GM19035 (cell line): ENCODE data around the gene HNF4A.

Experiments used
- ATAC-seq: cut with Tn5 transposase; IDR thresholded peaks from one replicate; pipeline ENCODE4 v1.9.1; 2021; ENCODE audit not compliant: unreplicated experiment

Gene HNF4A

DNA sequence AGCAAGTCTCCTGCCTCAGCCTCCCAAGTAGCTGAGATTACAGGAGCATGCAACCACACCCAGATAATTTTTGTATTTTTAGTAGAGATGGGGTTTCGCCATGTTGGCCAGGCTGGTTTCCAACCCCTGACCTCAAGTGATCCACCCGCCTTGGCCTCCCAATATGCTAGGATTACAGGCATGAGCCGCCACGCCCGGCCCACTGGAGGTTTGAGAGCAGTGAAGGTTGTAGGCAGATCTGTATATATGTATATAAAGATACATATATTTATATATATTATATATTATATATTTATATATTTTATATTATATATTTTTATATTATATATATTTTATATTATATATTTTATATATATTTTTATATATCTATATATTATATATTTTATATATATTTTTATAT is 82.0 kb downstream of the HNF4A start:
- no peak for ATAC-seq

DNA sequence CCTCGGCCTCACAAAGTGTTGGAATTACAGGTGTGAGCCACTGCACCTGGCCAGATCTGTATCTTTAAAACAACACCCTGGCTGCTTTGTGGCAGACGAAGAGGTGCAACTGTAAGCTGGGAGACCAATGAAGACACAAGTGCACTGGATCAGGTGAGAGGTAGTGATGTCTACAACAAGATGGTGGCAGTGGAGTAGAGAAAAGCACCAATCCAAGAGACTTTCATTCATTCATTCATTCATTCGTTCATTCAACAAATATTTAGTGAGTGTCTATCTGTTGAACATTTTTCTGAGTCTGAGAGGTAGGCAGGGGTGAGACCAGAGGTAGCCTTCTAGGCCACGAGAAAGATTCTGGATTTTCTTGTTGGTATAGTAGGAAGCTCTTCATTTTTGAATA is 83.3 kb downstream of the HNF4A start:
- ATAC-seq: no peak

DNA sequence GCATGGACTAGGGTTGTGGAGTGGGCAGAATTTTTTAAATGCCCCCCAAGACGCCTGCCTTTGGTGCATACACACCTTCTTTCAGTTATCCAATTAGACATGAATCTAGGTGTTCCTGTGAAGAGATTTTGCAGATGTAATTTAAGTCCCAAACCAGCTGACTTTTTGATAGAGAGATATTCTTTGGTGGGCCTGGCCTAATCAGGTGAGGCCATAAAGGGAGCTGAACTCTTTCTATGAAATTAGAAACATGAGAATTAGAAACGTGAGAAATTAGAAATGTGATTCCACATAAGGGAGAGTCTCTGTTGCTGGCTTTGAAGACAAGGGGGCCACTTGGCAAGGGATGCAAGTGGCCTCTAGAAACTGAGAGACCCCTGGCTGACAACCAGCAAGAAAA is 83.8 kb downstream of the HNF4A start:
- no peak for ATAC-seq

DNA sequence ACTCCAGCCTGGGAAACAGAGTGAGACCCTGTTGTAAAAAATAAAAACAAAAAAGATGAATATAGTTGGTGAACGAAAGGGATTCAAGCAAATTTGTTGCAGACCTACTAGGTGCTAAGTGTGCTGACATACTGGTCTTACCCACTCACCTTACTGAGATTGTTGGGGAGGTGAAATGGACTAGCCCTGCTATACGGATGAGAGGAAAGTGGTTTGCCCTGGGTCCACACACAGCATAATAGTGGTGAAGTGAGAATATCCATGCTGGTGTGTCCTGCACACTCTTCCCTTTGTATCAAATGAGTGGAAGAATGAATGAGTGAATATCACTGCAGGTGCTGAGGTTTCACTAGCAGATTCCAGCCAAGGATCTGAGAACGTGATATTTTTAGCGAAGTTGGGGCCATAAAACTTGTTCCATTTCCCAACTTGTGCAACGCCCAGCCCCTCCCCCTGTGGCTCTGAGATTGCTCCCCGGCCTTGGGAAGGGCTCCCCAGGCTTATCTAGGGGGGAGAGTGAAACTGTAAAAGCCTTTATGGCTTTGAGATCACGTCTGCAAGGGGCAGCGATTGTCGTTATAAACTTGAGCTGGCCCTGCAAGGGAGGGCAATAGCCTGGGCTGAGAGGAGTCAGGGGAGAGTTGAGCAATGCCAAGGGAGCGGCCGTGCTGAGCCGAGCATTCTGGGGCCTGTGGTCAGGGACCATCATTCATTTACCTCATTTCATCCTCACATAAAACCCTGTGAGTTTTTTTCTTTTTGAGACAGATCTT is 87.0 kb downstream of the HNF4A start:
- ATAC-seq: no peak

DNA sequence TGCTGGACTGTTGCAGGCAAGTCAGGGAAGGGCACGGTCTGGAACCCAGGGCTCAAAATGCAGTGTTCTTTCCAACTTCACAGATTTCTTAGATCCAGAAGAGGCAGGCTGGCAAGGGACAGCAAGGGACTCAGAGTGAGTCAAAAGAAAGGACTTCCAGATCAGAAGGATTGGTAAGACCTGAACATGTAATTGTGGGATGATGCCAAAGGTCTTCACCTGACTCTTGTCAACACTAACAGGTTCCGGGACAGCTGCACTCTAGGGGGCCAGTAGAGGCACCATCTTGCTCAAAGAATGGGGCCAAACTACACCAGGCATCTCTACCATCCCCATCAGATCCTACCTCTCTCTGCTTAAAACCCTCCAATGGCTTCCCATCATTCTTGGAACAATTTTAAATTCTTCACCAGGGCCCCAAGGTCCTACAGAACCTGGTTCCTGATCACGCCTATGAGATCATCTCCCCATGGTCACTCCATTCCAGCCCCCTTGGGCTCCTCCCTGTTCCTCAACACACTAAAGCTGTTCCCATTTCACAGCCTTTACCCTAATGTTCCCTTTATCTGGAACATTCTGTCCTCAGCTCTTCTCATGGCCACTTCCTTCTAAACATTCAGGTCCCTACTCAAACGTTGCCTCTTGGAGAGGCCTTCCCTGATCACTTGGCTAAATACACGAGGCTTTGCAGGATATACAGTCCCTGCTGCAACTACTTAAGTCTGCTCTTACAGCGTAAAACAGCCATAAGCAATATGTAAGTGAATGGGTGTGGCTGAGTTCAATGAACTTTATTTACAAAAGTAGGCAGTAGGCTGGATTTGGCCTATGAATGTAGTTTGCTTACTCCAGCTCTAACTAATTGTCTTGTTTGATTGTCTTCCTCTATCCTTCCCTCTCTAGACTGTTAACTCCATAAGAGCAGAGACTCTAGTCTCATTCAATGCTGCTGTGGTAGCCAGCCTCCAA is 90.5 kb downstream of the HNF4A start:
- no peak for ATAC-seq

DNA sequence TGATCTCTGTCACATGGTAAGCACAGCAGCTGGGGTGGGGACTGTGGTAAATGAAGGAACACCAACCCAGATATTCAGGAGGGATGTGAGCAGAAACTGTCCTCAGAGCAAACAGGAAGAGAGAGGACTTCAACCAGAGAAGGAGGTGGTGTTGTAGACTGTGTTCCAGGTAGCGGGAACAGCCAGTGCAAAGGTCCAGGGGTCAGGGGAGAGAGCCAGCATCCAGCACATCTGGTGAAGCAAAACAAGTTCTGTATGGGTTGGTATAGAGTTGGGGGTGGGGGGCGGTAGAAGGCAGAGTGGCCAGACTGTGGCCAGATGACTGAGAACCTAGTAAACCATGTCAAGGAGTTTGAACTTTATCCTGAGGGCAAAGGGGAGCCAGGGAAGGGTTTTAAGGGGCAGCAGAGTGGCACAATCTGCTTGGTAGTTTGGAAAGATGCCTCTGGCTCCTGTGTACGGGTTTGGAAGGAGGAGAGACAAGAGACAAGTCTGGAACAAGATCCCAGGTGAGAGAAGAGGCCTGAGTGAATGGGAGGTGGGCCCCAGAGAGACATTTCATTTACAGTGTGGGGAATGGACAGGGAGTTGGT is 92.4 kb downstream of the HNF4A start:
- ATAC-seq: no peak

DNA sequence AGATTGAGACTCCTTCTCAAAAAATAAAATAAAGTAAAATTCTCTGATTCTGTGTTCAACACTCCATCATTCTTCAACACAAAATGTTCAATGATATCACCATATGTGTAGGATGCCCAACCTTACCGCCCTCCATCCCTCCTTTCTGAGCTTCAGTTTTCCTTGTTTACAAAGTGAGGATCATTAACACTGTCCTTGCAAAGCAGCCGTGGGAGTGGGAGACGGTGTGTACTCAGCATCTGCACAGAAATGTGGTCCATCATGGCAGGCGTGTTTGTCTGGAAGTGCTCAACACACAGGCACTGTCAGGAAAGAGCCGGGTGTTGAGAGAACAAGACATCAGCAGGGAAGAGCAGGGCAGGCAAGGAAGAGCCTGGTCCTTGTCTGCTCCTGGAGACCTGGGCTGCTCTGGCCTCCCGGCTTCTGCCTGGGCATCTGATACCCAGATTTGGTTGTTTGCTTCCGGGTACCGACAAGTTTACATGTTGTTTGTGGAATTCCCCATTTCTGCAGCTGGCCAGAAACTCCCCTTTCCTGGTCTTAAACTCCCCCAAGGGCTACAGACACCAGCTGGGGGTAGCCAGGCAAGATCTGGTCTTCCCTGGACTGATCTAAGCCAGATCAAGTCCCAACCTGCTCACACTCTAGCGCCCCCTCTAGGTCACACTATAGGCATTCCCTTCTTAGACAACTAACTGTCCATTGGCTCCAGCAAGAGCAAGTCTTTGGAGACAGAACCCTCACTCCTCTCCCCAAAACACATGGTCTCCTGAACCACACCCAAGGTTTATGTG is 93.5 kb downstream of the HNF4A start:
- ATAC-seq: no peak

DNA sequence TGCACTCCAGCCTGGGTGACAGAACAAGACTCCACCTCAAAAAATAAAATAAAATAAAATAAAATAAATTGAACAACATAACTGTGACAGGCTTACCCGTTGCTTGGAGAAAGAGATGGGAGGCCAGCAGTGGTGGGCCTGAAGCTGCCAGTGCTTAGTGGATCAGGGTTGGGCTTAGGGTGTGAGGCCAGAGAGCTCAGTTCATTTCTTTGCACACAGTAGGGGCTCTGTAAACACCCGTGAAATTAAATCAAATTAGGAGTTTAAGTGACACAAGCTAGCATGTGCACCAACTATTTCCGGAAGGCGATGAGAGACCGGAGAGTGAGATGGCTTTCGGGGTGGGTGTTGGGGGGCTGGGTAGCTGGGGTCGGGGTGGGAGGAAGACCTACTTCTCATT is 94.4 kb downstream of the HNF4A start:
- no peak for ATAC-seq

DNA sequence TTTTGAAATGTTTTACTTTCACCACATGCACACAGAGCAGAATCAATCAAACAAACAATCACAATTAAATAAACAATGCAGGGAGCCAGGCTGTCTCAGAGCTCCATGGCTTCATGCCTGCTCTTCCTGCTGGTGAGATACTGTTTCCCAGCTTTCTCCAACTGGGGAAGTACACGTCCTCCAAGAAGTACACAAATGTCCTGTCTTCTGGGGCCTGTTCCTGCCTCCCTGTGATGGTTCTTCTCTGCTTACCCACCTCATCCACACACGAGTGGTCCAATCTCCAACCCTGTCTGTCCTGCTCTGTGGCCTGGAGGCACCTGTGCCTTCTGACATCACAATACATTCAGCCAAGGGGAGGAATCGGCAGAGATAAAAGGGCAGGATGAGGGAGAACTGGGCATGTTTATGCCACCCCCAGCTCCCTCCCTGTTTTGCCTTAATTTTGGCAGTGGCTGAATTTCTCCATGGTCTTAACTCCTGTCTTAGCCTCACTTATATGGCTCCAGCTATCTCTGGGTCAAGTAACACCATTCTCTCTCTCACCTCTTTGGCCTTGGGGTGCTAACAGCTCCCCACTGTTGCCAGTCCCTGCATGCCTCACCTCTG is 94.9 kb downstream of the HNF4A start:
- ATAC-seq: no peak

DNA sequence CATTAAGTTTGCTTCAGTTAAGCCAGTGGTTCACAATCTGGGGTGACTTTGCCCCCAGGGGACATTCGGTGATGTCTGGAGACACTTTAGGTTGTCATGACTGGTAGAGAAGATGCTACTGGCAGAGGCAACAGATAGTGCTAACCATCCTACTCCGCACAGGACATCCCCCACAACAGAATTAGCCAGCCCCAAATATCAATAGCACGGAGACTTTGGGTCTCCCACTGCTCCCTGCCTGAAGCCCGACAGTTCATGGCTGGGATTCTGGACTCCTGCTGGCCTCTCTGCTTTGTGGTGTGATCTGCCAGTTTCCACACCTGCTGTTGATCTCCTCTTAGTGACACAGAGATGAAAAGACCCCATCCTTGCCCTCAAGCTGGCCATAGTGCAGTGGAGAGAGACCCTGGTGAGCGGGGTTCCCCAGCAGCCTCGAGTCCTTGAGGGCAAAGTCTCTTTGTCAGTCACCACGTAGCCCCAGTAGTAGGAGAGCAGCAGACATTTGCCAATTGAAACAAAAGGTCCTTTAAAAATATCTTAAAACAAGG is 95.5 kb downstream of the HNF4A start:
- no peak for ATAC-seq

DNA sequence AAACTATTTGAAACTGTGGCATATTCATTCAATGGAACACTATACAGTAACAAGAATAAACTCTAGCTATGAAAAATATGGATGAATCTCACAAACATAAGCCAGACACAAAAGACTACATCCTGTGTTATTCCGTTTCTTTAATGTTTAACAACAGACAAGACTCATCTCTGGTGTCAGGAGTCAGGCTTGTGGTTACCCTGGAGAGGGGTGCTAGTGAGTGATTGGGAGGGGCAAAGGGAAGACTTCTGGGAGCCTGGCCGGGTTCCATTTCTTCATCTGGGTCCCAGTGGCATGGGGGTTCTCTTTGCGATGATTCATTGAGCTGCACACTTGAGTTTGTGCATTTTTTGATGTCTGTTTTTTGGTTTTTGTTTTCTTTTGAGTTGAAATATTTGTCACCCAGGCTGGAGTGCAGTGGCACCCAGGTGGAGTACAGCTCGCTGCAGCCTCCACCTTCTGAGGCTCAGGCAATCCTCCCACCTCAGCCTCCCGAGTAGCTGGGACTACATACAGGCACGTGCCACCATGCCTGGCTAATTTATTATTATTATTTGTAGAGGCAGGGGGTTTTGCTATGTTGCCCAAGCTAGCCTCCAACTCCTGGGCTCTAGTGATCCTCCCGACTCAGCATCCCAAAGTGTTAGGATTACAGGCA is 98.9 kb downstream of the HNF4A start:
- no peak for ATAC-seq

DNA sequence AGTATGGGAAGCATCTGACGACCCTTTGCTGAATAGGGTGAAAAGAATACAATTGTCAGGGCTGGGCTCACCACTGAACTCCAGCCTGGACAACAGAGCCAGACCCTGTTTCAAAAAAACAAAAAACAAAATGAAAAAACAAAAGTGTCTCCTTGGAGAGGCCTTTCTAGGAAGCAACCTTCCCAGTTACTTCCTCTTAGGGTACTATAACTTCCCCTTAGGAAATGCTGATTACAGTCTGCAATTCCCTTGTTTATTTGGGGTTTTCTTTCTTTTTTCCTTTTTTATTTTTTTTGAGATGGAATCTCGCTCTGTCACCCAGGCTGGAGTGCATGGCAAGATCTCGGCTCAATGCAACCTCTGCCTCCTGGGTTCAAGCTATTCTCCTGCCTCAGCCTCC is 99.6 kb downstream of the HNF4A start:
- ATAC-seq: no peak

DNA sequence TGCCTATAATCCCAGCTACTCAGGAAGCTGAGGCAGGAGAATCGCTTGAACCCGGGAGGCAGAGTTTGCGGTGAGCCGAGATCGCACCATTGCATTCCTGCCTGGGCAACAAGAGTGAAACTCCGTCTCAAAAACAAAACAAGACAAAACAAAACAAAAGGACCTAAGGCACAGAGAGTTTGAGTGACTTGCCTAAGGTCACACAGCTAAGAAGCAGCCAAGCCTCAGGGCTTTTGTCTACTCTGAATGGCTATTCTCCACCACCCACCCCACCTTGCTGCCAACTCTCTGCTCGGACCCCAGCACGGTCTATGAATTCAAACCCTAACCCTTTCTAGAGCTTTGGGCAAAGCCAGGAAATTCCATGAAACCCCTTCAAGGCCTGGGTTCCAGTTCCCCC is 101.1 kb downstream of the HNF4A start:
- no peak for ATAC-seq

DNA sequence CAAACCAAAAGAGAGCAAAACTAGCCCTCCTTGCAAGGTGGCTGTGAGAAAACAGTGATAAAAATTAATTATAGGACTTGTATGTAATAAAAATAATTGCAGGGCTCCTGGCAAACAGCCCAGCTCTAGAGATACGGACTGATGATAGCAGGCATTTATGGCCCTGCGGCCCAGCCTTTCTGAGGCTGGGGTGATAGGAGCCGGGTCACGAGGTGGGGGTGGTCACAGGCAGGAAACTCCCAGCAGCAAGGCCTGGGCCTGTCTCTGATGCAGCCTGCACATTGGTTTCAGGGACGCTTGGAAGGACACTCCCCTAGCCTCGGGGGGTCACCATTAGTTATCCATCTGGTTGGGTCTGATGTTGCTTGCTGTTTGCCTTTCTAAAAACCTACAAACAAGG is 101.5 kb downstream of the HNF4A start:
- no peak for ATAC-seq

DNA sequence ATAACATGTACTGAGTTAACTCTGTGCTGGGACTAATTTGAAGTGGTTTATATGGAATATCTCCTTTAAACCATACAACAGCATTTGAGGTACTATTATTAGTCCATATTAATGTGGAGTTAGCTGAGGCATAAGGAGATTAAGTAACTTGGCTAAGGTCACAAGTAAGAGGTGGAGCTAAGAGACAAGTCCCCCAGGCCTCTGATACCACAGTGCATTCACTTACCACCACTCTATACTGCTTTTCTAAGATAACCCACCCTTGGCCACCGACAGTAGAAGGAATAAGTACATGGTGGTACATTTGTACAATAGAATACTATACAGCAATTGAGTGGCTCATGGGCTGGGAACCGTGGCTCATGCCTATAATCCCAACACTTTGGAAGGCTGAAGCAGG is 103.8 kb downstream of the HNF4A start:
- ATAC-seq: no peak

DNA sequence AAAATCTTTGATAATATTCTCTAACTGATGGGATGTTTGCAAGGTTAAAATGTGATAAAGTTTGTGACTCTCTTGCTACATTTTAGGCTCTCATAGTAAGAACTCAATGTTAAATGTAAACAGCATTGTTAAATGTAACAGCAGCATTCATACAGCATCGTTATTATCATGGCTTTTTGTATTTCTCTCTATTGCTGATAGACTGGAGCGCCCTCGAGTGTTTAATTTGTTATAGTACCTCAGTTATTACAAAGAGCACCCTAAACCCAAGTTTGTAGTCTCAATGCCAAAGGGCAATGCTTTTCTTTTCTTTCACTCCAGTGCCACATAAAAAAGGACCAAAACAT is 105.3 kb downstream of the HNF4A start:
- ATAC-seq: no peak

DNA sequence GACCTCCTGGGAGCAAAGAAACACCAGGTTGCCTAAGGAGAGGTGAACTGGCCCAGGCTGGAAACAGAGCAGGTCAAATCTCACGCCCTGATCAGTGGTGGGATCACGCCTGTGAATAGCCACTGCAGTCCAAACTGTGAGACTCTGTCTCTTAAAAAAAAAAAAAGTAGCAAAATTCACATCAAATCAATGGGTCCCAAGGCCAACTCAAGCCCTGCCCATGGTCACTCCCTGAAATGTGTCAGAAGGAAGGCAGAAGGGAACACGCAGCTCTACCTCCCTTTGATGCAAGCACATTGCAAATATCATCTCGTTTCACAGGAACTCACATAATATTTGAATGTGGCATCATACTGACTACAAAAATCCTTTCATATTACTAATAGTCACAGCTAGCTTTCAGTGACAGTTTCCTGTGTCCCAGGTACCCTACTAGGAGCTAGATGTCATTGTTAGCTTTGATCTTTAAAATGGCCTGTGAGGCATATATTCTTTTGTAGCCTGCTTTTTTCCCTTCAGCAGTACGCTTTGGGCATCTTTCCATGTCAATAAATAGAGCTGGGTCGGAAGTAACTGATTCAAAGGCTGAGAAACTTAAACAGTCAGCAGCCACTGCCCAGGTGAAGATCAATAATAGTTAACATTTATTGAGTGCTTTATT is 105.8 kb downstream of the HNF4A start:
- ATAC-seq: no peak

DNA sequence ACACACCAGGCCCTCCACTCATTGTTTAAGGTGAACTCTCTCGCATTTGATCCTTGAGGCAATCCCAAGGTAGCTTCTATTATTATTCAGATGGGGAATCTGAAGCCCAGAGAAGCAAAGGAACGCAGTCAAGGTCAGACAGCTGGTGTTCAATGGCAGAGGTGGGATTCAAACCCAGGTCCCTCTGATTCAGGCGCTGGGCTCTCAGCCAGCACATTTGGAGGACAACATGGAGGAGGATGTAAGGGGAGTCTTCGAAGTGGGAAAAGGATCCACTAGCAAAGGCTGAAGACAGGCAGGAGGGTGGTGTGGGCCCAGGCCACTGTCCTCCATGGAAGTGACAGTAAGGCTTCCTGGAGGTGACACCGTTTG is 106.3 kb downstream of the HNF4A start:
- no peak for ATAC-seq

DNA sequence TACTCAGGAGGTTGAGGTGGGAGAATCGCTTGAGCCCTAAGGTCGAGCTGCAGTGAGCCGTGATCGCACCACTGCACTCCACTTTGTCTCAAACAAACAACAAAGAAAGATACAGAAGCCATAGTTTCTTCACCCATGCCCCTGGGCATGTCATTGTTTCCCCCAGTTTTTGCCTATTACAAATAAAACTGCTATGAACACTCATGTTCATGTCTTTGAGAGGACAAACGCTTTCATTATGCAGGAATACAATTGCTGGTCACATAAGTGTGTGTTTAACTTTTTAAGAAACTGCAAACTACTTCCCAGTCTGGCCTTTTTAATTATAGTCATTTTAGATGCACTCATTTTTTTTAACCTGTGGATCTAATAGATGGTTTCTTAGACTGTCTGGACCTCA is 108.0 kb downstream of the HNF4A start:
- ATAC-seq: no peak
